CD4-positive, CD25-positive, alpha-beta regulatory T cell (primary cell): Measurements from ENCODE around the gene LPAR1. TPM values are rescaled to one million over a fixed set of nuclear protein-coding genes. Genes with fewer than 3 reads are reported as not detected.
"Not testable (repeated sequence)": the region's sequence is repeated elsewhere in the genome, so short reads cannot be mapped to it uniquely, and the experiment has no call there.

Experiments
- ATAC-seq, 2 donors: fragments of 150-1000 bp; cut with Tn5 transposase; one replicate each; pipeline ENCODE4 v1.10.0; 2021; ENCODE audit warnings: low read depth in 2 of 2, moderate number of reproducible peaks in 2 of 2, moderate library complexity in 1 of 2
- DNase-seq, 3 donors: peaks; one replicate each; pipeline versions ENCODE4 v3.0.0 to v3.0.0-alpha.2; 2012 to 2022; ENCODE audit warnings: mixed read lengths in 1 of 3
- H3K27ac ChIP-seq: one replicate; pipeline ENCODE4 v1.7.0; 2013; ENCODE audit warnings: mild to moderate bottlenecking, low read length; ENCODE audit not compliant: insufficient read depth, poor library complexity, severe bottlenecking
- H3K27me3 ChIP-seq: one replicate; pipeline ENCODE4 v1.7.0; 2013; ENCODE audit warnings: low read length; ENCODE audit not compliant: control insufficient read depth, insufficient read depth
- H3K36me3 ChIP-seq: one replicate; pipeline ENCODE4 v1.7.0; 2013; ENCODE audit warnings: mild to moderate bottlenecking, low read length, moderate library complexity; ENCODE audit not compliant: control insufficient read depth, insufficient read depth
- H3K4me1 ChIP-seq: 2 replicates; pipeline ENCODE4 v1.7.0; 2013; ENCODE audit warnings: mild to moderate bottlenecking, low read length; ENCODE audit not compliant: insufficient read depth, control insufficient read depth, poor library complexity, severe bottlenecking
- H3K4me3 ChIP-seq: one replicate; pipeline ENCODE4 v1.7.0; 2013; ENCODE audit warnings: low read depth, mild to moderate bottlenecking, low read length, moderate library complexity
- H3K9me3 ChIP-seq, 2 experiments: 1 replicate in 1 of 2; 2 replicates in 1 of 2; pipeline ENCODE4 v1.7.0; 2013; ENCODE audit warnings: low read length in 2 of 2, mild to moderate bottlenecking in 1 of 2, moderate library complexity in 1 of 2; ENCODE audit not compliant: control insufficient read depth in 2 of 2
- H3K27ac Mint-ChIP-seq, 3 donors: one replicate each; pipeline ENCODE4 v1.8.0; 2020 to 2022; ENCODE audit warnings: mild to moderate bottlenecking in 3 of 3, mixed read lengths in 3 of 3, moderate library complexity in 2 of 3
- H3K27me3 Mint-ChIP-seq: one replicate; pipeline ENCODE4 v1.8.0; 2022; ENCODE audit warnings: mild to moderate bottlenecking, mixed read lengths
- H3K36me3 Mint-ChIP-seq: one replicate; pipeline ENCODE4 v1.8.0; 2020; ENCODE audit warnings: mixed read lengths
- H3K4me1 Mint-ChIP-seq, 4 donors: one replicate each; pipeline ENCODE4 v1.8.0; 2020 to 2022; ENCODE audit warnings: mixed read lengths in 4 of 4, mild to moderate bottlenecking in 1 of 4
- H3K4me3 Mint-ChIP-seq, 4 donors: one replicate each; pipeline ENCODE4 v1.8.0; 2020 to 2022; ENCODE audit warnings: mild to moderate bottlenecking in 4 of 4, mixed read lengths in 4 of 4, moderate library complexity in 3 of 4
- H3K9me3 Mint-ChIP-seq, 7 donors: one replicate each; pipeline ENCODE4 v1.8.0; 2020 to 2022; ENCODE audit warnings: mixed read lengths in 7 of 7, mild to moderate bottlenecking in 3 of 7, moderate library complexity in 2 of 7
- polyA plus RNA-seq, 4 donors: library from polyadenylated mRNA; unstranded; fragments of 300-500 nt; fragmentation: Illumina TruSeq; gene quantifications; one replicate each; pipeline ENCODE4 v1.2.3, GENCODE V29; 2021
- total RNA-seq: library from RNA; stranded (reverse); gene quantifications from one replicate; pipeline ENCODE4 v1.2.3, GENCODE V29; 2022

Gene LPAR1
- total and polyA plus RNA-seq, 5 donors from 2014 or later, result not detected

DNA sequence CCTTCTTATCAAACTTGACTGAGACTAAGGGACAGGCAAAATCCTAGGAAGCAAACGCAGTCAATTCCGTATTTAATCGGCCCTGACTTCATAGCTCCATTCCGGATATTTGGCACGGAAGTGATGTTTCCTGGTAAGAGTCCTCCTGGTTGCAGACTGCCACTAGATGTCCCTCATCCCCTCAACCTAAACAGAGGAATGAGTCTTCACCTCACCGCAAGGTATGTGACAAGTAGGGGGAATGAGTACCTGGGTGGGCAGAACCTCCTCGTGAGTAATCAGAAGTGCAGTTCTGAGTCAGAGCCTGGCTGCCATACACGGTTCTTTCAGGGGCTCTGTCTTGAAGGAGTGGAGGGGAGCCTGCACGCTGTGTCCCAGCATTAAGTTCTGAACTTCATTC is 196.1 kb downstream of the LPAR1 start:
- H3K4me1 ChIP-seq, result no peaks in the 10 kb centered on the region
- H3K36me3 ChIP-seq, result no peaks in the 10 kb centered on the region
- Mint-ChIP-seq H3K27me3 (no peaks in the 10 kb centered on the region), H3K27ac (no peak overlapping the region), H3K4me3 (no peak overlapping the region), H3K4me1 (no peaks in the 10 kb centered on the region), H3K36me3 (peaks cover 5% of the 10 kb centered on the region), H3K9me3 (peaks cover 1 to 10% (median 5%) of the 10 kb centered on the region in 7 donors)
- no peak overlapping the region for H3K27ac ChIP-seq
- no peaks in the 10 kb centered on the region for H3K27me3 ChIP-seq
- no peak overlapping the region for H3K4me3 ChIP-seq
- ATAC-seq (no peak), DNase-seq (no peak)
- H3K9me3 ChIP-seq, result no peaks in the 10 kb centered on the region

DNA sequence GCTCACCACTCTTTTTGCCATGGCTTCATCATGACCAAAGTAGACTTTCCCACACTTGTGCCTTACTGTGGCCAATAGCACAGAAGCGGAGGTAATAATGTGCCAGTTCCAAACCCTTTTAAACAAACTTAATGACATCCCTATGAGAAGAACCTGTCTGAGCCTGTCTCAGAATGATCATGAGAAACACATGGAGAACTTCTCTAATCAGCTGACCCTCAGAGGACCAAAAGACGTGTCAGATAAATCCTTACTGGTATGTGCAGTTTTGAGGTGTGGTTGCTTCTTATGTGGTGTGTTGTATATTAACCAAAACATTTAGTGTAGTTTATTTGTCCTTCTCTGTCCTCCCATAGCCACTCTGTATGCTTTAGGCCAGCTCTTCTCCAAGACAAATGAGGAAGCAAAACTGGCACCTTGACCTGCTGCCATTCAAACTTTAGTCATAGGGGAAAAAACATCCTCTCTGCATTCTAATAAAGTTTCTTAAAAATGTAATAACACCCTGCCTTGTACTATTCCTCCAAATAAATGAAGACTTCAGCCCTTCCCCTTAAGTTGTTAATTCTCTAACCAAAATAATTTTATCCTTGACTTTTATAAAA is 200.8 kb downstream of the LPAR1 start:
- DNase-seq (no peak), ATAC-seq (no peak)
- H3K4me3 Mint-ChIP-seq, result no peak overlapping the region
- H3K27ac Mint-ChIP-seq, result no peak overlapping the region
- no peaks in the 10 kb centered on the region for H3K36me3 Mint-ChIP-seq
- Histone ChIP-seq H3K36me3 (no peaks in the 10 kb centered on the region), H3K27me3 (no peaks in the 10 kb centered on the region), H3K9me3 (no peaks in the 10 kb centered on the region), H3K27ac (no peak overlapping the region), H3K4me1 (no peaks in the 10 kb centered on the region), H3K4me3 (no peak overlapping the region)
- no peaks in the 10 kb centered on the region for H3K27me3 Mint-ChIP-seq
- peaks cover 3 to 9% (median 5%) of the 10 kb centered on the region in 7 donors for H3K9me3 Mint-ChIP-seq
- no peaks in the 10 kb centered on the region for H3K4me1 Mint-ChIP-seq

DNA sequence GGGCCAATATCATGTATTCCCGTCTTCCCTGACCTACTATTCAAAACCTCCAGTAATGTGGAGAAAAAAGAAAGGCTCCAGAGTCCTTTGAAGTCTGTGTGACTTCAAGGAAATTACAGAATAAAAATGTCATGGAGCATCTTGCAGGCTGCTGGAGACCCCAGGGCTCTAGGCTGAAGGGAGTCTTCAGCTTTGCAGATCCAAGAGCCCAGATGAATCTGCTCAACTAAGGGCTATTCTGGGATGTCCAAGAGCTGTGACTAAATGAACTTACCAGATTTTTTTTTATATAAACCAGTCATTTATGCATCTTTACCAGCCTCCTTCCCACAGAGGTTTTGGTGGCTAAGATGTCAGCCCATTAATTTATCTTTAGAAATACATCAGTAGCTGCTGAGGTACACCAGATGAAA is 202.4 kb downstream of the LPAR1 start:
- ATAC-seq, result no peak
- no peaks in the 10 kb centered on the region for H3K4me1 ChIP-seq
- no peaks in the 10 kb centered on the region for H3K27me3 ChIP-seq
- no peaks in the 10 kb centered on the region for H3K9me3 ChIP-seq
- DNase-seq, result no peak
- Mint-ChIP-seq H3K27me3 (no peaks in the 10 kb centered on the region), H3K4me3 (no peak overlapping the region), H3K9me3 (peaks cover 3 to 9% (median 5%) of the 10 kb centered on the region in 7 donors), H3K27ac (no peak overlapping the region), H3K4me1 (no peaks in the 10 kb centered on the region), H3K36me3 (no peaks in the 10 kb centered on the region)
- no peak overlapping the region for H3K27ac ChIP-seq
- no peak overlapping the region for H3K4me3 ChIP-seq
- no peaks in the 10 kb centered on the region for H3K36me3 ChIP-seq

- H3K27ac ChIP-seq, result no peak overlapping the region
- Mint-ChIP-seq H3K4me1 (no peaks in the 10 kb centered on the region), H3K4me3 (no peak overlapping the region), H3K36me3 (no peaks in the 10 kb centered on the region), H3K27ac (no peak overlapping the region), H3K9me3 (peaks cover 2 to 9% (median 2%) of the 10 kb centered on the region in 7 donors), H3K27me3 (peaks cover 4% of the 10 kb centered on the region)
- no peak for ATAC-seq
- DNase-seq, result no peak
- no peaks in the 10 kb centered on the region for H3K4me1 ChIP-seq
- no peaks in the 10 kb centered on the region for H3K27me3 ChIP-seq
- H3K9me3 ChIP-seq, result no peaks in the 10 kb centered on the region
- no peak overlapping the region for H3K4me3 ChIP-seq
- H3K36me3 ChIP-seq, result no peaks in the 10 kb centered on the region
Observed at GRCh38 chr9:110835404-110835803, 202.9 kb downstream of the LPAR1 start.

- H3K9me3 Mint-ChIP-seq, result peaks cover 0 to 9% (median 2%) of the 10 kb centered on the region in 7 donors
Observed at GRCh38 chr9:110832926-110833325, 205.3 kb downstream of the LPAR1 start.

DNA sequence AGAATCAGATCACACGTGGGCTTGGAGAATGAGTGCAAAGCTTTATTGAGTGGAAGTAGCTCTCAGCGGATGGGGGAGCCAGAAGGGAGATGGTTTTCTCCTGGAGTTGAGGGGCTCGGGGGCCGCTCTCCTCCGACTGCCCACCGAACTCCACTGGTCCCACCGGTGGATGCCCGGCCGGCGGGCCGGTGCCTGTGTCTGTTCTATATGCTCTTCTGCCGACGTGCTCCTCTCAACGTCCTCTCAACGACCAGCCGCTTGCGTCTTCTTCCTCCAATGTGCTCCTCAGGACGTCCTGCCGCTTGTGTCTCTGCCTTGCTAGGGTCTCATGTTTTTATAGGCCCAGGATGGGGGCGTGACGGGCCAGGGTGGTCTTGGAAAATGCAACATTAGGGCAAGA is 207.8 kb downstream of the LPAR1 start:
- H3K9me3 ChIP-seq, result no peaks in the 10 kb centered on the region
- H3K27me3 Mint-ChIP-seq, result peaks cover 4% of the 10 kb centered on the region
- H3K4me3 Mint-ChIP-seq, result no peak overlapping the region
- H3K36me3 ChIP-seq, result no peaks in the 10 kb centered on the region
- peaks cover 0 to 4% (median 2%) of the 10 kb centered on the region in 7 donors for H3K9me3 Mint-ChIP-seq
- H3K4me3 ChIP-seq, result no peak overlapping the region
- H3K4me1 Mint-ChIP-seq, result no peaks in the 10 kb centered on the region
- no peaks in the 10 kb centered on the region for H3K27me3 ChIP-seq
- DNase-seq (no peak), ATAC-seq (no peak)
- H3K36me3 Mint-ChIP-seq, result no peaks in the 10 kb centered on the region
- no peak overlapping the region for H3K27ac Mint-ChIP-seq
- no peaks in the 10 kb centered on the region for H3K4me1 ChIP-seq
- H3K27ac ChIP-seq, result no peak overlapping the region

More at GRCh38 chr9:110832926-110833325, 205.3 kb downstream of the LPAR1 start:
- H3K27me3 ChIP-seq, result no peaks in the 10 kb centered on the region
- Mint-ChIP-seq H3K36me3 (no peaks in the 10 kb centered on the region), H3K4me3 (no peak overlapping the region), H3K27ac (peak overlapping the region in 1 of 3 donors; percentile 12), H3K4me1 (no peaks in the 10 kb centered on the region), H3K27me3 (peaks cover 4% of the 10 kb centered on the region)
- H3K27ac ChIP-seq, result no peak overlapping the region
- H3K4me1 ChIP-seq, result no peaks in the 10 kb centered on the region
- ATAC-seq (no peak), DNase-seq (no peak)
- H3K4me3 ChIP-seq, result no peak overlapping the region
- no peaks in the 10 kb centered on the region for H3K36me3 ChIP-seq
- no peaks in the 10 kb centered on the region for H3K9me3 ChIP-seq

GRCh38 chr9:110828264-110828663 is 210.0 kb downstream of the LPAR1 start:
- Mint-ChIP-seq H3K9me3 (peaks cover 0 to 15% (median 4%) of the 10 kb centered on the region in 7 donors), H3K27ac (no peak overlapping the region), H3K4me1 (no peaks in the 10 kb centered on the region), H3K27me3 (peaks cover 4% of the 10 kb centered on the region), H3K4me3 (no peak overlapping the region), H3K36me3 (no peaks in the 10 kb centered on the region)
- DNase-seq (no peak), ATAC-seq (no peak)
- Histone ChIP-seq H3K27me3 (no peaks in the 10 kb centered on the region), H3K4me3 (no peak overlapping the region), H3K9me3 (peaks cover 0 to under 1% of the 10 kb centered on the region in 2 experiments), H3K36me3 (no peaks in the 10 kb centered on the region), H3K4me1 (no peaks in the 10 kb centered on the region), H3K27ac (no peak overlapping the region)

- not testable (repeated sequence) for ATAC-seq, H3K4me1 Mint-ChIP-seq, H3K9me3 ChIP-seq, H3K27me3 Mint-ChIP-seq, H3K27ac ChIP-seq, H3K4me1 ChIP-seq, H3K4me3 ChIP-seq, H3K36me3 Mint-ChIP-seq, H3K27ac Mint-ChIP-seq, H3K36me3 ChIP-seq, H3K4me3 Mint-ChIP-seq, H3K27me3 ChIP-seq, DNase-seq
- H3K9me3 Mint-ChIP-seq, result peaks cover 0 to 15% (median 4%) of the 10 kb centered on the region in 7 donors
Observed at GRCh38 chr9:110826400-110826799, 211.9 kb downstream of the LPAR1 start.
